Mesendoderm (in vitro differentiated cells): ENCODE measurements around the gene DNAI1.
A peak's percentile ranks its signal among the peaks of the same experiment; 100 is the strongest.

Source experiments
- DNase-seq: peaks from one replicate; pipeline ENCODE4 v3.0.0; 2013
- H2AK5ac ChIP-seq: 2 replicates; pipeline ENCODE4 v1.6.1; 2013; ENCODE audit warnings: low read length, inconsistent platforms
- H2BK120ac ChIP-seq: 2 replicates; pipeline ENCODE4 v1.6.1; 2013; ENCODE audit warnings: low read depth, mild to moderate bottlenecking, low read length, moderate library complexity, mixed read lengths
- H2BK15ac ChIP-seq: replicated peaks from 2 replicates; pipeline ENCODE4 v1.6.1; 2013; ENCODE audit warnings: low read depth, mild to moderate bottlenecking, moderate library complexity
- H2BK5ac ChIP-seq: 2 replicates; pipeline ENCODE4 v1.6.1; 2013; ENCODE audit warnings: low read length, inconsistent platforms
- H3K18ac ChIP-seq: 2 replicates; pipeline ENCODE4 v1.6.1; 2013; ENCODE audit warnings: mild to moderate bottlenecking, low read length, mixed read lengths
- H3K23ac ChIP-seq: one replicate; pipeline ENCODE4 v1.6.1; 2013; ENCODE audit warnings: low read length
- H3K27ac ChIP-seq: 2 replicates; pipeline ENCODE4 v1.5.1; 2013; ENCODE audit warnings: low read depth, mild to moderate bottlenecking, inconsistent platforms, low read length, moderate library complexity
- H3K27me3 ChIP-seq: 2 replicates; pipeline ENCODE4 v1.6.1; 2013; ENCODE audit warnings: low read length, control low read depth, mild to moderate bottlenecking, inconsistent platforms; ENCODE audit not compliant: insufficient read depth, poor library complexity
- H3K36me3 ChIP-seq: 2 replicates; pipeline ENCODE4 v1.6.1; 2013; ENCODE audit warnings: low read length, inconsistent platforms; ENCODE audit not compliant: control insufficient read depth, insufficient read depth
- H3K4ac ChIP-seq: one replicate; pipeline ENCODE4 v1.6.1; 2013; ENCODE audit warnings: low read depth, mild to moderate bottlenecking, low read length, moderate library complexity
- H3K4me1 ChIP-seq: 2 replicates; pipeline ENCODE4 v1.6.1; 2013; ENCODE audit warnings: low read depth, low read length, inconsistent platforms; ENCODE audit not compliant: control insufficient read depth
- H3K4me2 ChIP-seq: 2 replicates; pipeline ENCODE4 v1.6.1; 2013; ENCODE audit warnings: low read length
- H3K4me3 ChIP-seq: 2 replicates; pipeline ENCODE4 v1.5.1; 2013; ENCODE audit warnings: mild to moderate bottlenecking, low read length
- H3K56ac ChIP-seq: one replicate; pipeline ENCODE4 v1.6.1; 2013; ENCODE audit warnings: low read length
- H3K79me1 ChIP-seq: 2 replicates; pipeline ENCODE4 v1.6.1; 2013; ENCODE audit warnings: low read length, inconsistent platforms
- H3K79me2 ChIP-seq: 2 replicates; pipeline ENCODE4 v1.6.1; 2013; ENCODE audit warnings: mild to moderate bottlenecking, low read length; ENCODE audit not compliant: control insufficient read depth, insufficient read depth
- H3K9ac ChIP-seq: 2 replicates; pipeline ENCODE4 v1.6.1; 2013; ENCODE audit warnings: low read length, inconsistent platforms
- H4K5ac ChIP-seq: one replicate; pipeline ENCODE4 v1.6.1; 2013; ENCODE audit warnings: low read length
- H4K8ac ChIP-seq: one replicate; pipeline ENCODE4 v1.6.1; 2013; ENCODE audit warnings: low read depth, mild to moderate bottlenecking, control low read depth, low read length, moderate library complexity
- WGBS: extraction: QIAGEN DNeasy Blood & Tissue Kit; methylation state at CpG from one replicate; pipeline ENCODE4 v1.1.7; 2013; ENCODE audit warnings: low lambda C conversion rate, missing lambda C conversion rate; ENCODE audit not compliant: insufficient coverage; ENCODE audit errors: extremely low coverage; 5-methylcytosine and 5-hydroxymethylcytosine counted together

The DNAI1 gene

DNA sequence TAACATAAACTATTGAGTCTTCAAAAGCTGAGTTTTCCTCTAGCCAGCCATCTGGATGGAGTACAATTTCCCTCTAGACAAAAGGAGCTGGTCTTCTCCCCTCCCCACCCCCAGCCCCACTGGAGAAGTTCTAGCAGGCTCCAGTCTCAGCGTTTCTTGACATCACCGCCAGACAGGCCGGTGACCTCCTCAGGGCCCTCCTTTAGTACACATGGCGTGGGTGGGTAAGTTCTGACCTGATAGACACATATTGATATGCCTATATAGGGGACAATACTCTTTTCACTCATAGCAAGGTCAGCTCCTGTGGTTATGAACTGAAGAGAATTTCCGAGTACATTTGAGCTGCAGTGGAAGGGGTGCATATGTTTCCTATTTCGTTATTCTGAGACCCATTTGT lies 27.2 kb downstream of the DNAI1 start:
- no peak overlapping the region for H3K4me3 ChIP-seq
- H3K23ac ChIP-seq, result no peak overlapping the region
- DNase-seq, result no peak
- no peak overlapping the region for H3K18ac ChIP-seq
- H3K27me3 ChIP-seq, result no peaks in the 10 kb centered on the region
- H3K27ac ChIP-seq, result no peak overlapping the region
- no peak overlapping the region for H2AK5ac ChIP-seq
- H3K56ac ChIP-seq, result no peak overlapping the region
- H3K4me2 ChIP-seq, result no peak overlapping the region
- H3K36me3 ChIP-seq, result no peaks in the 10 kb centered on the region
- no peaks in the 10 kb centered on the region for H3K79me1 ChIP-seq
- H2BK120ac ChIP-seq, result no peak overlapping the region
- no peak overlapping the region for H2BK5ac ChIP-seq
- H4K5ac ChIP-seq, result no peak overlapping the region
- no CpG with 5 or more reads among the region's 6 CpGs for WGBS
- H2BK15ac ChIP-seq, result no peak overlapping the region
- H4K8ac ChIP-seq, result no peak overlapping the region
- no peak overlapping the region for H3K4ac ChIP-seq
- H3K4me1 ChIP-seq, result no peaks in the 10 kb centered on the region
- H3K9ac ChIP-seq, result no peak overlapping the region
- no peaks in the 10 kb centered on the region for H3K79me2 ChIP-seq

DNA sequence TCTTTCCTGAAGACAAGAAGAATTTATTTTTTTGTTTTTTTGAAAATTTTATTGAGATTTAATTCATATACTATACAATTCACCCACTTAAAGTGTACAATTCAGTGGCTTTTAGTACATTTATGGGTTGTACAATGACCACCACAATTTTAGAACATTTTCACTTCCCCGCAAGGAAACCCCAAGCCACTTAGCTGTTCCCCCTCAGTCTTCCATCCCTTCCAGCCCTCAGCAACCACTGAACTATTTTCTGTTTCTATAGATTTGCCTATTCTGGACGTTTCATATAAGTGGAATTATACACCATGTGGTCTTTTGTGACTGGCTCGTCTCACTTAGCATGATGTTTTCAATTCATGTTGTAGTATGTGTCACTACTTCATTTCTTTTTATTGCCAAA lies 28.0 kb downstream of the DNAI1 start:
- Histone ChIP-seq H3K4me1 (no peaks in the 10 kb centered on the region), H3K36me3 (no peaks in the 10 kb centered on the region), H2BK120ac (no peak overlapping the region), H3K56ac (no peak overlapping the region), H2AK5ac (no peak overlapping the region), H4K5ac (no peak overlapping the region), H2BK5ac (no peak overlapping the region), H2BK15ac (no peak overlapping the region), H3K27ac (no peak overlapping the region), H3K23ac (no peak overlapping the region), H3K18ac (no peak overlapping the region), H3K4me3 (no peak overlapping the region), H3K79me1 (no peaks in the 10 kb centered on the region), H3K9ac (no peak overlapping the region), H3K27me3 (no peaks in the 10 kb centered on the region), H3K4ac (no peak overlapping the region), H3K79me2 (no peaks in the 10 kb centered on the region), H4K8ac (no peak overlapping the region), H3K4me2 (no peak overlapping the region)
- no CpG with 5 or more reads among the region's 3 CpGs for WGBS
- no peak for DNase-seq

DNA sequence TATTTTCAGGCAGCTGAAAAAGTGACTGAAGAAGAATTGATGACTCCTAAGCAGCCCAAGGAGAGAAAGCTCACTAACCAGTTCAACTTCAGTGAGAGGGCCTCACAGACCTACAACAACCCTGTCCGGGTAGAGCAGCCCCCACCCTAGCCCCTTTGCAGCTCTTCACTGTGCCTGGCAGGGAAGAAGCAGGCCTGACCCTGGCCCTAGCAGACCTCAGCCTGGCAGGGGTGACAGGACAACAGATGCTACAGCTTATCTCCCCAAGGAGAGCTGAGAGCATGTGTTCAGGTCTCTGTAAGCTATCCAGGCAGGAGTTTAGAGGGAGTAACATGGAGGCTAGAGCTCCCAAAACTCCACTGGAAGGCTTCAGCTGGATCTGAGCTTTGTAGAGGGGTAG lies 31.8 kb downstream of the DNAI1 start:
- H3K4me1 ChIP-seq, result no peaks in the 10 kb centered on the region
- no peak overlapping the region for H3K56ac ChIP-seq
- H3K27ac ChIP-seq, result no peak overlapping the region
- no peak overlapping the region for H4K8ac ChIP-seq
- H3K23ac ChIP-seq, result no peak overlapping the region
- H3K4ac ChIP-seq, result no peak overlapping the region
- no peaks in the 10 kb centered on the region for H3K79me1 ChIP-seq
- H3K9ac ChIP-seq, result no peak overlapping the region
- H2BK5ac ChIP-seq, result no peak overlapping the region
- no peak overlapping the region for H2BK120ac ChIP-seq
- H2AK5ac ChIP-seq, result no peak overlapping the region
- no peak overlapping the region for H3K4me2 ChIP-seq
- DNase-seq, result no peak
- H3K36me3 ChIP-seq, result no peaks in the 10 kb centered on the region
- H3K18ac ChIP-seq, result no peak overlapping the region
- H2BK15ac ChIP-seq, result no peak overlapping the region
- no CpG with 5 or more reads among the region's 1 CpG for WGBS
- no peaks in the 10 kb centered on the region for H3K27me3 ChIP-seq
- H3K79me2 ChIP-seq, result no peaks in the 10 kb centered on the region
- no peak overlapping the region for H3K4me3 ChIP-seq
- H4K5ac ChIP-seq, result no peak overlapping the region

DNA sequence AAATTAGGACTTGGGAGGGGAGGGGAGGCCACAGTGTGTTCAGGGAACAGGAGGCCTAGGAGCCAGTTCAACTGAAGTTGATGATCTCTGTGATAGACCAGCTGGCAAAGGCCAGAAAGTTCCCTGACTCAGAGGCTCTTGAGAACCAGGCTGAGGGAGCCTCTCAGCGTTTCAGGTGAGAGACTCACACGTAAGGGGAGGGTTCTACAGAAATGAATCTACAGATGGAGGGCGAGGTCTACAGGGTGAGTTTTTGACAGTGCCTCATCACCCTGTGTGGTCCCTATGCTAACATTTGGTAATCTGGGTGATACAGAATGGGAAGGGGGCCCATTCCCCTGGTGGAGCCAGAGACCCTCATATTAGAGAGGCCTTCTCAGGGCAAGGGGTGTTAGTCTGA lies 32.2 kb downstream of the DNAI1 start:
- no peak overlapping the region for H2BK15ac ChIP-seq
- H3K4me3 ChIP-seq, result no peak overlapping the region
- H3K27me3 ChIP-seq, result no peaks in the 10 kb centered on the region
- H3K27ac ChIP-seq, result no peak overlapping the region
- DNase-seq, result no peak
- no peak overlapping the region for H3K9ac ChIP-seq
- H3K4me2 ChIP-seq, result no peak overlapping the region
- no peak overlapping the region for H2AK5ac ChIP-seq
- H3K36me3 ChIP-seq, result no peaks in the 10 kb centered on the region
- H4K5ac ChIP-seq, result no peak overlapping the region
- no peaks in the 10 kb centered on the region for H3K4me1 ChIP-seq
- H3K4ac ChIP-seq, result no peak overlapping the region
- H3K79me2 ChIP-seq, result no peaks in the 10 kb centered on the region
- H3K18ac ChIP-seq, result no peak overlapping the region
- no peaks in the 10 kb centered on the region for H3K79me1 ChIP-seq
- WGBS, result no CpG with 5 or more reads among the region's 3 CpGs
- no peak overlapping the region for H2BK120ac ChIP-seq
- H3K56ac ChIP-seq, result no peak overlapping the region
- no peak overlapping the region for H4K8ac ChIP-seq
- H3K23ac ChIP-seq, result no peak overlapping the region
- no peak overlapping the region for H2BK5ac ChIP-seq

DNA sequence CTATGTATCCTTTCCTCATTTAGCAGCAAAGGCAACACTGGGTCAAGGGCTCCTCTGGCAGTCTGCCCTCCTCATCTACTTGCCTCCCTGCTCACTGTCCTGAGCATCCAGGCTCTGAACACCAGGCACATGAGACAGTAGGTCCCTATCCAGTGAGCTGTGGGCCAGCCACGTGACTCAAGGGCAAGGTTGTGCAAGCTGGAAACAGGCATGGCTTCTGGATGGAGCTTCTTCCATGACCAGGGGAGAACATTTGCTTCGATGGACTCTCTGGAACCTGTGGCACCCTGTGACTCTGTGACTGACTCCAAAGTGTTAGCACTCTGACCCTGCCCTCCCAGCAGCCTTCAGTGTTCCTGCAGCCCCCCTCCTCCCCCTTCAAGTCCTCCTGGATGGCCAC lies 33.0 kb downstream of the DNAI1 start:
- no peak overlapping the region for H2BK120ac ChIP-seq
- no peak overlapping the region for H3K4ac ChIP-seq
- H3K23ac ChIP-seq, result no peak overlapping the region
- H4K5ac ChIP-seq, result no peak overlapping the region
- no CpG with 5 or more reads among the region's 2 CpGs for WGBS
- H2BK5ac ChIP-seq, result no peak overlapping the region
- H2BK15ac ChIP-seq, result no peak overlapping the region
- H3K18ac ChIP-seq, result no peak overlapping the region
- no peak overlapping the region for H3K56ac ChIP-seq
- no peaks in the 10 kb centered on the region for H3K4me1 ChIP-seq
- H3K79me2 ChIP-seq, result no peaks in the 10 kb centered on the region
- no peaks in the 10 kb centered on the region for H3K27me3 ChIP-seq
- no peaks in the 10 kb centered on the region for H3K36me3 ChIP-seq
- no peak overlapping the region for H3K9ac ChIP-seq
- no peak overlapping the region for H3K4me3 ChIP-seq
- H3K27ac ChIP-seq, result no peak overlapping the region
- no peak overlapping the region for H4K8ac ChIP-seq
- H2AK5ac ChIP-seq, result no peak overlapping the region
- H3K4me2 ChIP-seq, result no peak overlapping the region
- DNase-seq, result no peak
- H3K79me1 ChIP-seq, result no peaks in the 10 kb centered on the region

GRCh38 chr9:34492051-34492450 lies 33.4 kb downstream of the DNAI1 start:
- H4K8ac ChIP-seq, result no peak overlapping the region
- no peak overlapping the region for H3K18ac ChIP-seq
- no peak overlapping the region for H2BK120ac ChIP-seq
- no peak overlapping the region for H3K4me3 ChIP-seq
- H3K27me3 ChIP-seq, result no peaks in the 10 kb centered on the region
- H3K4me1 ChIP-seq, result no peaks in the 10 kb centered on the region
- peak; percentile 27 for DNase-seq
- no peak overlapping the region for H3K9ac ChIP-seq
- H2BK15ac ChIP-seq, result no peak overlapping the region
- WGBS, result no CpG with 5 or more reads among the region's 2 CpGs
- no peak overlapping the region for H3K4me2 ChIP-seq
- H3K23ac ChIP-seq, result no peak overlapping the region
- no peak overlapping the region for H2BK5ac ChIP-seq
- H3K79me1 ChIP-seq, result no peaks in the 10 kb centered on the region
- no peak overlapping the region for H2AK5ac ChIP-seq
- H3K36me3 ChIP-seq, result no peaks in the 10 kb centered on the region
- H3K4ac ChIP-seq, result no peak overlapping the region
- H4K5ac ChIP-seq, result no peak overlapping the region
- H3K56ac ChIP-seq, result no peak overlapping the region
- no peak overlapping the region for H3K27ac ChIP-seq
- no peaks in the 10 kb centered on the region for H3K79me2 ChIP-seq
